HCT116 (cell line): ENCODE measurements around the gene PGAM4. TPM values are rescaled to one million over a fixed set of nuclear protein-coding genes. Genes with fewer than 3 reads are reported as not detected.

ENCODE experiments used
- ATAC-seq: fragments of 200-7000 bp; cut with Tn5 transposase; 2 replicates; pipeline ENCODE4 v1.9.1; 2020; ENCODE audit warnings: mild to moderate bottlenecking, moderate library complexity
- BruUV-seq: library from RNA; stranded (reverse); fragments of 400-500 nt; replicated peaks from 2 replicates; lab custom pipeline; 2021; lab: Mats Ljungman, UMichigan
- CTCF ChIA-PET: fragments of 300-600 bp; sonication (Branson Sonifier 250); formaldehyde crosslinking; loops from one replicate; lab custom pipeline; 2021; ENCODE audit warnings: antibody characterized with exemption; lab: Charles Lee
- POLR2A ChIA-PET: fragments of 300-600, 350-600 bp; sonication (Branson Sonifier 250); formaldehyde crosslinking; loops from one replicate; lab custom pipeline; 2021; ENCODE audit warnings: antibody characterized with exemption; lab: Charles Lee
- RAD21 ChIA-PET, 2 experiments: fragments of 300-600 bp; sonication (Branson Sonifier 250); formaldehyde crosslinking; loops; one replicate each; lab custom pipeline; 2023; ENCODE audit warnings: low total read pairs in 2 of 2; ENCODE audit not compliant: uncharacterized antibody in 2 of 2, unreplicated experiment in 2 of 2, low non-redundant PET in 1 of 2; lab: Charles Lee
- DNase-seq: peaks from one replicate; pipeline ENCODE4 v3.0.0-alpha.2; 2010; ENCODE audit warnings: low read depth, low spot score
- H2AFZ ChIP-seq: fragments of 200-600 bp; shearing (Covaris generic), sonication (generic); 2 replicates; pipeline ENCODE4 v1.6.1; 2017; ENCODE audit warnings: low read depth, mixed run types, mixed read lengths, antibody characterized with exemption, low read length; ENCODE audit not compliant: poor library complexity, severe bottlenecking
- H3K27ac ChIP-seq: 2 replicates; pipeline ENCODE4 v1.5.1; 2012; ENCODE audit warnings: low read depth, low read length
- H3K27me3 ChIP-seq: fragments of 200-600 bp; sonication (generic); 2 replicates; pipeline ENCODE4 v1.6.1; 2016; ENCODE audit warnings: mixed run types, low read length, mixed read lengths; ENCODE audit not compliant: insufficient read depth
- H3K36me3 ChIP-seq, 2 experiments: fragments of 200-500 bp in 1 of 2; fragments of 200-600 bp in 1 of 2; sonication (Bioruptor generic) in 1 of 2; sonication (generic) in 1 of 2; 2 replicates each; pipeline versions ENCODE4 v1.5.1 to v1.6.1; 2014 to 2016; ENCODE audit warnings: low read length in 2 of 2, inconsistent platforms in 1 of 2, mixed read lengths in 1 of 2, mixed run types in 1 of 2; ENCODE audit not compliant: insufficient read depth in 2 of 2, control insufficient read depth in 1 of 2
- H3K4me1 ChIP-seq, 2 experiments: fragments of 200-600 bp in 1 of 2; sonication (generic) in 1 of 2; 2 replicates each; pipeline versions ENCODE4 v1.5.1 to v1.6.1; 2012 to 2017; ENCODE audit warnings: low read length in 2 of 2, inconsistent platforms in 1 of 2, mild to moderate bottlenecking in 1 of 2, mixed read lengths in 1 of 2, mixed run types in 1 of 2, moderate library complexity in 1 of 2; ENCODE audit not compliant: insufficient read depth in 2 of 2, control insufficient read depth in 1 of 2
- H3K4me2 ChIP-seq: fragments of 200-600 bp; sonication (generic); 2 replicates; pipeline ENCODE4 v1.6.1; 2017; ENCODE audit warnings: mixed run types, low read length, mixed read lengths
- H3K4me3 ChIP-seq, 2 experiments: fragments of 200-600 bp in 1 of 2; sonication (generic) in 1 of 2; replicated peaks in 1 of 2; 2 replicates each; pipeline ENCODE4 v1.5.1; 2011 to 2016; ENCODE audit warnings: low read length in 2 of 2, control low read depth in 1 of 2, low read depth in 1 of 2, mild to moderate bottlenecking in 1 of 2, mixed read lengths in 1 of 2, mixed run types in 1 of 2
- H3K79me2 ChIP-seq: fragments of 200-600 bp; sonication (generic); 2 replicates; pipeline ENCODE4 v1.6.1; 2017; ENCODE audit warnings: mild to moderate bottlenecking, mixed run types, low read length, moderate library complexity, mixed read lengths; ENCODE audit not compliant: insufficient read depth
- H3K9ac ChIP-seq: fragments of 200-600 bp; sonication (generic); 2 replicates; pipeline ENCODE4 v1.6.1; 2016; ENCODE audit warnings: low read length, mixed read lengths
- H3K9me2 ChIP-seq: fragments of 200-600 bp; sonication (generic), shearing (Covaris generic); 2 replicates; pipeline ENCODE4 v1.6.1; 2017; ENCODE audit warnings: mixed run types, mild to moderate bottlenecking, moderate library complexity; ENCODE audit not compliant: insufficient read depth
- H3K9me3 ChIP-seq, 2 experiments: fragments of 200-500 bp in 1 of 2; fragments of 200-600 bp in 1 of 2; sonication (Bioruptor generic) in 1 of 2; sonication (generic) in 1 of 2; 2 replicates each; pipeline ENCODE4 v1.6.1; 2014 to 2017; ENCODE audit warnings: low read length in 2 of 2, mixed read lengths in 2 of 2, inconsistent platforms in 1 of 2, low read depth in 1 of 2, mild to moderate bottlenecking in 1 of 2, mixed run types in 1 of 2, moderate library complexity in 1 of 2; ENCODE audit not compliant: control insufficient read depth in 1 of 2, insufficient read depth in 1 of 2
- H4K20me1 ChIP-seq: fragments of 200-600 bp; sonication (generic), shearing (Covaris generic); 2 replicates; pipeline ENCODE4 v1.6.1; 2017; ENCODE audit warnings: mixed run types, mild to moderate bottlenecking, moderate library complexity; ENCODE audit not compliant: insufficient read depth
- CBX3 ChIP-seq: IDR thresholded peaks from 2 replicates; pipeline ENCODE4 v1.6.1; 2012; ENCODE audit warnings: low read depth
- EGR1 ChIP-seq: IDR thresholded peaks from 2 replicates; pipeline ENCODE4 v1.6.1; 2012; ENCODE audit warnings: low read depth
- EZH2phosphoT487 ChIP-seq: fragments of 200-600 bp; IDR thresholded peaks from 2 replicates; pipeline ENCODE4 v1.6.1; 2018; ENCODE audit warnings: antibody characterized with exemption, borderline replicate concordance
- FOSL1 ChIP-seq: IDR thresholded peaks from 2 replicates; pipeline ENCODE4 v1.6.1; 2012; ENCODE audit warnings: low read depth
- POLR2A ChIP-seq: IDR thresholded peaks from 2 replicates; pipeline ENCODE4 v1.7.0; 2011; ENCODE audit warnings: borderline replicate concordance; ENCODE audit not compliant: insufficient read depth, insufficient read length; ENCODE audit errors: extremely low read depth
- RAD21 ChIP-seq: IDR thresholded peaks from 2 replicates; pipeline ENCODE4 v1.6.1; 2012; ENCODE audit warnings: low read depth, mild to moderate bottlenecking
- SIN3A ChIP-seq: IDR thresholded peaks from 2 replicates; pipeline ENCODE4 v1.6.1; 2012; ENCODE audit warnings: low read depth
- SRF ChIP-seq: IDR thresholded peaks from 2 replicates; pipeline ENCODE4 v1.6.1; 2012; ENCODE audit warnings: low read depth
- TCF7L2 ChIP-seq: IDR thresholded peaks from 2 replicates; pipeline ENCODE4 v1.7.0; 2011; ENCODE audit warnings: borderline replicate concordance, inconsistent platforms; ENCODE audit not compliant: insufficient read depth, insufficient read length; ENCODE audit errors: extremely low read depth
- ZNF274 ChIP-seq: fragments of 200-500 bp; sonication (Bioruptor generic); IDR thresholded peaks from 2 replicates; pipeline ENCODE4 v1.6.1; 2014; ENCODE audit warnings: mild to moderate bottlenecking, low read depth, low read length, inconsistent platforms
- intact Hi-C: fragments of 100-400 bp; cut with micrococcal nuclease; formaldehyde crosslinking; loops from 2 replicates; pipeline ENCODE4 v1.10.0; 2022
- total RNA-seq: library from RNA; stranded (reverse); gene quantifications from one replicate; pipeline ENCODE4 v1.2.1, GENCODE V29; 2021; ENCODE audit not compliant: unreplicated experiment
- TF ChIP-seq, protein P1 (sequence below): IDR thresholded peaks from 2 replicates; pipeline ENCODE4 v1.6.1; 2011; ENCODE audit warnings: mild to moderate bottlenecking, low read length, moderate library complexity; ENCODE audit not compliant: insufficient replicate concordance; ENCODE audit errors: extremely low read depth
- TF ChIP-seq, protein P2 (sequence below): IDR thresholded peaks from 2 replicates; pipeline ENCODE4 v1.6.1; 2012
- TF ChIP-seq, protein P3 (sequence below), 3 experiments: fragments of 200-600 bp in 1 of 3; sonication (generic) in 1 of 3; IDR thresholded peaks in 2 of 3; conservative IDR thresholded peaks in 1 of 3; 2 replicates each; pipeline ENCODE4 v1.5.1; 2012 to 2017; ENCODE audit warnings: low read depth in 2 of 3, low read length in 2 of 3, antibody characterized with exemption in 1 of 3, borderline replicate concordance in 1 of 3, control low read depth in 1 of 3, mild to moderate bottlenecking in 1 of 3, mixed read lengths in 1 of 3, mixed run types in 1 of 3, moderate library complexity in 1 of 3; ENCODE audit not compliant: insufficient read depth in 1 of 3

PGAM4 gene
- total RNA-seq, 1 experiment from 2014 or later = not detected

DNA sequence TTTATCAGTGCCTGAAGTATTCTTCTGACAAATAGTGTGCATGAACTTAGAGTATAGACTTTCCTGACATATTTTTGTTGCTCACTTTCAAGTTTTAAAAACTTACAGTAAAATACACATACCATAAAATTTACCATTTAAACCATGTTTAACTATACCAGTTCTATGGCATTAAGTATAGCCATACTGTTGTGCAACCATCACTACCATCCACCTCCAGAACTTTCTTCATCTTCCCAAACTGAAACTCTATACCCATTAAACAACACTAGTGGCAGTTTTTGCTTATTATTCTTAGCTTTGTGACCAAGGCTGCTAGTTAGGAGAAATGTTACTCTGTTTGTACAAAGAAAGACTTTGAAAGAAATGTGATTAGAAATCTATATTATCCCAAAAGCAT is 33.1 kb downstream of the PGAM4 start:
- Histone ChIP-seq H3K4me2 (no peak overlapping the region), H3K27me3 (no peaks in the 10 kb centered on the region), H3K9ac (no peak overlapping the region), H2AFZ (no peak overlapping the region), H3K79me2 (no peaks in the 10 kb centered on the region), H3K9me2 (no peaks in the 10 kb centered on the region), H3K36me3 (no peaks in the 10 kb centered on the region), H3K27ac (no peak overlapping the region), H3K4me1 (peaks cover 7 to 11% of the 10 kb centered on the region in 2 experiments), H3K9me3 (no peaks in the 10 kb centered on the region), H4K20me1 (no peaks in the 10 kb centered on the region), H3K4me3 (no peak overlapping the region)
- intact Hi-C loops = no loop called here
- BruUV-seq = no TSS peak
- ChIA-PET RAD21 (no interaction called here), POLR2A (no interaction called here), CTCF (no interaction called here)
- DNase-seq (no peak), ATAC-seq (no peak)
- TF ChIP-seq ZNF274 (no peak), EGR1 (no peak), POLR2A (no peak), SRF (no peak), RAD21 (no peak), FOSL1 (no peak), EZH2phosphoT487 (no peak), CBX3 (no peak), TCF7L2 (no peak), SIN3A (no peak)
- TF ChIP-seq, protein P1, sequence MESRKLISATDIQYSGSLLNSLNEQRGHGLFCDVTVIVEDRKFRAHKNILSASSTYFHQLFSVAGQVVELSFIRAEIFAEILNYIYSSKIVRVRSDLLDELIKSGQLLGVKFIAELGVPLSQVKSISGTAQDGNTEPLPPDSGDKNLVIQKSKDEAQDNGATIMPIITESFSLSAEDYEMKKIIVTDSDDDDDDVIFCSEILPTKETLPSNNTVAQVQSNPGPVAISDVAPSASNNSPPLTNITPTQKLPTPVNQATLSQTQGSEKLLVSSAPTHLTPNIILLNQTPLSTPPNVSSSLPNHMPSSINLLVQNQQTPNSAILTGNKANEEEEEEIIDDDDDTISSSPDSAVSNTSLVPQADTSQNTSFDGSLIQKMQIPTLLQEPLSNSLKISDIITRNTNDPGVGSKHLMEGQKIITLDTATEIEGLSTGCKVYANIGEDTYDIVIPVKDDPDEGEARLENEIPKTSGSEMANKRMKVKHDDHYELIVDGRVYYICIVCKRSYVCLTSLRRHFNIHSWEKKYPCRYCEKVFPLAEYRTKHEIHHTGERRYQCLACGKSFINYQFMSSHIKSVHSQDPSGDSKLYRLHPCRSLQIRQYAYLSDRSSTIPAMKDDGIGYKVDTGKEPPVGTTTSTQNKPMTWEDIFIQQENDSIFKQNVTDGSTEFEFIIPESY = no peak
- TF ChIP-seq, protein P2, sequence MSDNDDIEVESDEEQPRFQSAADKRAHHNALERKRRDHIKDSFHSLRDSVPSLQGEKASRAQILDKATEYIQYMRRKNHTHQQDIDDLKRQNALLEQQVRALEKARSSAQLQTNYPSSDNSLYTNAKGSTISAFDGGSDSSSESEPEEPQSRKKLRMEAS = no peak
- TF ChIP-seq, protein P3, sequence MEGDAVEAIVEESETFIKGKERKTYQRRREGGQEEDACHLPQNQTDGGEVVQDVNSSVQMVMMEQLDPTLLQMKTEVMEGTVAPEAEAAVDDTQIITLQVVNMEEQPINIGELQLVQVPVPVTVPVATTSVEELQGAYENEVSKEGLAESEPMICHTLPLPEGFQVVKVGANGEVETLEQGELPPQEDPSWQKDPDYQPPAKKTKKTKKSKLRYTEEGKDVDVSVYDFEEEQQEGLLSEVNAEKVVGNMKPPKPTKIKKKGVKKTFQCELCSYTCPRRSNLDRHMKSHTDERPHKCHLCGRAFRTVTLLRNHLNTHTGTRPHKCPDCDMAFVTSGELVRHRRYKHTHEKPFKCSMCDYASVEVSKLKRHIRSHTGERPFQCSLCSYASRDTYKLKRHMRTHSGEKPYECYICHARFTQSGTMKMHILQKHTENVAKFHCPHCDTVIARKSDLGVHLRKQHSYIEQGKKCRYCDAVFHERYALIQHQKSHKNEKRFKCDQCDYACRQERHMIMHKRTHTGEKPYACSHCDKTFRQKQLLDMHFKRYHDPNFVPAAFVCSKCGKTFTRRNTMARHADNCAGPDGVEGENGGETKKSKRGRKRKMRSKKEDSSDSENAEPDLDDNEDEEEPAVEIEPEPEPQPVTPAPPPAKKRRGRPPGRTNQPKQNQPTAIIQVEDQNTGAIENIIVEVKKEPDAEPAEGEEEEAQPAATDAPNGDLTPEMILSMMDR (IDR thresholded peaks at IDR 0.05 in 2 of 3, conservative IDR thresholded peaks at IDR 0.05 in 1 of 3; ENCODE audit: borderline replicate concordance in 1 of 3, insufficient read depth in 1 of 3, low read depth in 2 of 3, low read length in 2 of 3) = no peak
